Measurements from ENCODE around the gene ENC1. TPM values are rescaled to one million over a fixed set of nuclear protein-coding genes. Genes with fewer than 3 reads are reported as not detected.

ENC1 gene
- total and polyA plus RNA-seq, 2 of the 8 experiments (the other 6 are each of a cell fraction or from before 2014, with no cell fraction given), result 5.5 to 13.2 TPM

GRCh38 chr5:74619308-74619707 lies 21.2 kb downstream of the ENC1 start:
- Histone ChIP-seq H2BK15ac (ENCODE audit: low read length) (peak overlapping the region; percentile 18; the same call in 1 of the 2 replicates), H4K20me1 (replicated peaks in 1 of 2; ENCODE audit: control insufficient read depth in 1 of 2, insufficient read depth in 2 of 2, low read length in 2 of 2) (no peaks in the 10 kb centered on the region), H3K79me2 (ENCODE audit: control insufficient read depth in 1 of 2, insufficient read depth in 2 of 2, low read length in 2 of 2) (no peaks in the 10 kb centered on the region), H4K5ac (ENCODE audit: insufficient read length, low read depth, low read length) (no peak overlapping the region), H3K27ac (ENCODE audit: low read depth, low read length) (no peak overlapping the region), H2BK120ac (replicated peaks; ENCODE audit: low read depth, low read length) (no peak overlapping the region), H3K23ac (ENCODE audit: insufficient read length) (no peak overlapping the region), H3K9me3 (ENCODE audit: insufficient read depth in 2 of 2, low read depth in 1 of 2, low read length in 1 of 2) (no peaks in the 10 kb centered on the region), H2AFZ (ENCODE audit: low read length) (no peak overlapping the region), H3K36me3 (ENCODE audit: control insufficient read depth in 2 of 4, insufficient read depth in 4 of 4, low read length in 3 of 4) (no peaks in the 10 kb centered on the region), H4K8ac (ENCODE audit: extremely low read depth, insufficient read depth, low read length) (no peak overlapping the region), H3K56ac (replicated peaks; ENCODE audit: insufficient read length, low read depth, low read length) (no peak overlapping the region), H3K23me2 (ENCODE audit: low read depth, low read length) (no peaks in the 10 kb centered on the region), H3K27me3 (replicated peaks in 1 of 4; ENCODE audit: control insufficient read depth in 3 of 4, extremely low read depth in 1 of 4, insufficient read depth in 3 of 4, low read length in 3 of 4) (no peaks in the 10 kb centered on the region; a peak in 1 of 7 replicates), H3K14ac (ENCODE audit: insufficient read length) (no peak overlapping the region), H3K9ac (replicated peaks in 1 of 4; ENCODE audit: extremely low read depth in 1 of 4, low read depth in 3 of 4, low read length in 3 of 4) (no peak overlapping the region), H2BK5ac (ENCODE audit: low read depth, low read length) (no peak overlapping the region), H2BK20ac (ENCODE audit: low read length) (no peak overlapping the region), H2AK5ac (ENCODE audit: low read depth, low read length) (no peak overlapping the region), H3K18ac (ENCODE audit: extremely low read depth, low read length) (no peak overlapping the region), H2BK12ac (ENCODE audit: low read depth, low read length) (no peak overlapping the region; the same call in 1 of the 2 replicates), H3K4ac (replicated peaks; ENCODE audit: insufficient read length, low read depth, low read length) (no peak overlapping the region), H3K4me3 (ENCODE audit: extremely low read depth in 1 of 4, insufficient read depth in 2 of 4, low read depth in 3 of 4, low read length in 4 of 4) (no peak overlapping the region), H3K4me2 (ENCODE audit: insufficient read depth in 1 of 2, low read depth in 2 of 2, low read length in 2 of 2) (no peak overlapping the region), H3K4me1 (replicated peaks in 1 of 4; ENCODE audit: control insufficient read depth in 3 of 4, insufficient read depth in 4 of 4, low read length in 3 of 4) (peaks cover 0 to 6% (median 4%) of the 10 kb centered on the region in 4 experiments; a peak in 4 of 7 replicates), H3K79me1 (ENCODE audit: low read depth, low read length) (no peaks in the 10 kb centered on the region), H4K91ac (replicated peaks; ENCODE audit: insufficient read length, low read length) (no peak overlapping the region)
- FAIRE-seq (no peak), DNase-seq (ENCODE audit: low read depth in 1 of 2, low spot score in 2 of 2) (no peak)
- 100% methylated on average over 1 of the region's 1 CpG; no CpG with 5 or more reads in 1 of the 2 experiments for WGBS, 2 experiments (ENCODE audit: extremely low coverage in 1 of 2, insufficient coverage in 1 of 2, insufficient read length in 1 of 2, insufficient replicate concordance in 2 of 2, low coverage in 1 of 2, low lambda C conversion rate in 2 of 2, missing lambda C conversion rate in 1 of 2)
- ChIA-PET POLR2A (ENCODE audit: partially characterized antibody) (interaction anchor here (0.7 kb wide), 1 partner anchor 22 kb away, joined by 3 read pairs; the partner anchor contains the start of gene ENC1), CTCF (ENCODE audit: partially characterized antibody) (interaction anchor here (1.5 kb wide), 1 partner anchor 224 kb away, joined by 6 read pairs; no protein-coding TSS in a partner anchor)
- TF ChIP-seq BCL11A (IDR thresholded peaks at IDR 0.05; ENCODE audit: low read depth in 2 of 2, low read length in 2 of 2), result no peak
- TF ChIP-seq EP300 (IDR thresholded peaks at IDR 0.05; ENCODE audit: borderline replicate concordance in 1 of 2, low read depth in 2 of 2, low read length in 2 of 2), result no peak
- no peak for TF ChIP-seq JUN (IDR thresholded peaks at IDR 0.05; ENCODE audit: low read depth, low read length)
- TF ChIP-seq SAP30 (IDR thresholded peaks at IDR 0.05; ENCODE audit: insufficient read depth, insufficient replicate concordance, low read length), result no peak
- TF ChIP-seq CBX5 (IDR thresholded peaks at IDR 0.05; ENCODE audit: low read depth, low read length), result no peak
- TF ChIP-seq BRCA1 (IDR thresholded peaks at IDR 0.05; ENCODE audit: low read depth, low read length), result no peak
- no peak for TF ChIP-seq EGR1 (IDR thresholded peaks at IDR 0.05; ENCODE audit: borderline replicate concordance, low read depth, low read length)
- no peak for TF ChIP-seq SIRT6 (IDR thresholded peaks at IDR 0.05; ENCODE audit: low read length)
- TF ChIP-seq POLR2AphosphoS5 (IDR thresholded peaks at IDR 0.05; ENCODE audit: low read depth, low read length), result no peak
- no peak for TF ChIP-seq RFX5 (IDR thresholded peaks at IDR 0.05; ENCODE audit: borderline replicate concordance, low read depth, low read length)
- no peak for TF ChIP-seq POU5F1 (IDR thresholded peaks at IDR 0.05; ENCODE audit: low read depth, low read length)
- TF ChIP-seq MAFK (IDR thresholded peaks at IDR 0.05; ENCODE audit: low read depth, low read length), result no peak
- no peak for TF ChIP-seq RAD21 (IDR thresholded peaks at IDR 0.05 in 1 of 2, conservative IDR thresholded peaks at IDR 0.05 in 1 of 2; ENCODE audit: low read depth in 2 of 2, low read length in 2 of 2)
- no peak for TF ChIP-seq YY1 (IDR thresholded peaks at IDR 0.05; ENCODE audit: low read depth, low read length)
- no peak for TF ChIP-seq ZNF274 (IDR thresholded peaks at IDR 0.05; ENCODE audit: borderline replicate concordance, extremely low read depth, low read length)
